ENCODE data around the gene STX16.

Gene STX16

GRCh38 chr20:58625585-58625984, 25.5 kb upstream of the STX16 start:
- Mint-ChIP-seq H3K27me3 (peaks cover 10% of the 10 kb centered on the region), H3K36me3 (ENCODE audit: low read depth) (no peaks in the 10 kb centered on the region), H3K9me3 (no peaks in the 10 kb centered on the region), H3K27ac (no peak overlapping the region), H3K4me1 (ENCODE audit: low read depth) (no peaks in the 10 kb centered on the region), H3K4me3 (no peak overlapping the region)
- no peak for DNase-seq

- H3K4me1 Mint-ChIP-seq (ENCODE audit: low read depth): no peaks in the 10 kb centered on the region
- H3K4me3 Mint-ChIP-seq: no peak overlapping the region
- H3K36me3 Mint-ChIP-seq (ENCODE audit: low read depth): no peaks in the 10 kb centered on the region
- no peak overlapping the region for H3K27ac Mint-ChIP-seq
- DNase-seq: no peak
- peaks cover 7% of the 10 kb centered on the region for H3K27me3 Mint-ChIP-seq
- H3K9me3 Mint-ChIP-seq: no peaks in the 10 kb centered on the region
Measured at GRCh38 chr20:58626051-58626450, 25.0 kb upstream of the STX16 start.

DNA sequence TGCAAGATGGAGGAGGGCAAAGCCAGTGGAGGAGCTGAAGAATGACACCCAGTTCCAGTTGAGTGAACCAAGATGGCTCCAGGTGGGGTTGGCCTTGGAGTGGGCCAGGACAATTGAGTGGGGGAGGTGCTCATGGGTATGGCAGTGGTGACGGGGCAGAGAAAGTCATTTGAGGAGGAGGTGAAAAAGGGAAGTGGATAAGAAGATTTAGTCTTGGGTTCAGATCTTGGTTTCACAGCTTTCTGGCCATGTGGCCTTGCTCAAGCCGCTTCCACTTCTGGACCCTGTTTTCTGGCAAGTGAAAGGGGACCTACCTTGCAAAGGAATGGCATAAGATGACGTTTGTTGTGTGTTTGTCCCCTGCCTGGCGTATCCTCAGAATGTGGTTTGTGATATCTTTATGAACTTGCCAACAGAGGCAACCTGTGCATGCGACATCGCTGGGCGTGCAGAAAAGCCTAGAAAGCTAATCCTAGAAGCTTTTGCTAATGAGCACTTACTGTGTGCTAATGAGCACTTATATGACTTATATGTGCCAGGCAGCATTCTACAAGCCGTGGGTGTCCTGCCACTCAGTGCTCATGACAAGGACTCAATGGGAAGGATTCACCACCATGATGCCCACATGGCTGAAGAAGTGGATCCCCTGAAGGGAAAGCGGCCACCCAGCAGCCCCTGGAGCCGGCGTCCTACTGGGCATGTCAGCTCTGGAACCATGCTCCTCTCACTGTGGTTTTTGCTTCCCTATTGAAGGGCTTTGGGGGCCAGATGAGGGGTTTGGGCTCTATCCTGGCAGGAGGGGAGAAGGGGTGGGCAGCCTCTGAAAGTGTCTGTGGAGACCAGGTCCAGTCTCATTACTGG, 23.6 kb upstream of the STX16 start:
- Mint-ChIP-seq H3K4me3 (no peak overlapping the region), H3K27ac (no peak overlapping the region), H3K27me3 (no peaks in the 10 kb centered on the region), H3K9me3 (no peaks in the 10 kb centered on the region), H3K4me1 (ENCODE audit: low read depth) (no peaks in the 10 kb centered on the region), H3K36me3 (ENCODE audit: low read depth) (no peaks in the 10 kb centered on the region)
- no peak for DNase-seq

DNA sequence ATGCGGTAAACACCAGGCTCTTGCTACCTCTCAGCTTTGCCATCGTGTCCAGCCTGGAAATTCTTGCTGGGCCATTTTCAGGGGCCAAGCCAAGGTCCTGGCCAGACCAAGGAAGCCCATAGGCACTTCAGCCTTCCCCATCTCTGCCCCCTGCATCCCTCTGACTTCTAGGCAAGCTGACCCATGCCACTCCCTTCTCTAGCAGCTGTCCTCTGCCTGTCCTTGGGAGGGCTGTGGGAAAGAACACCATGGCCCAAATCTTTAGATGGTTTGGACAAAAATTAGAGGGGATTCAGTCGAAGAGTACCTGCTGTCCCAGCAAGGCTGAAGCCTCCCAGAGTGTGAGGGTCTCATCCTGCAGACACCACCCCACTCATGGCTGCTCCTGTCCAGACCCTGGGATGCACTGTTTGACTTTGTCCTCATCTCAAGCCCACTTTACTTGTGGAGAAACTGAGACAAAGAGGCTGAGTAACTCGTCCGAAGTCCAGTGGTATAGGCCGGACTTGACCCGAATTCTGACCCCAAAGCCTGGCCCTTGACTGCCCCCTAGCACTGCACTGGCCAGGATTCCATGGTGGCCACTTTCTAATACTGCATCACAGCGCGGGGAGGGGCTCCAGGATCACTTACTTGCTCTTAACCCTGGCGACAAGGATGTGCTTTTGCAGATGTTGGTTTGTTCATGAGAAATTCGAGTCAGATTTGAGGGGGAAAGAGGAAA, 22.4 kb upstream of the STX16 start:
- no peak overlapping the region for H3K4me3 Mint-ChIP-seq
- H3K4me1 Mint-ChIP-seq (ENCODE audit: low read depth): peaks cover 5% of the 10 kb centered on the region
- no peaks in the 10 kb centered on the region for H3K36me3 Mint-ChIP-seq (ENCODE audit: low read depth)
- no peak overlapping the region for H3K27ac Mint-ChIP-seq
- H3K27me3 Mint-ChIP-seq: no peaks in the 10 kb centered on the region
- no peaks in the 10 kb centered on the region for H3K9me3 Mint-ChIP-seq
- no peak for DNase-seq

GRCh38 chr20:58629215-58629580, 21.9 kb upstream of the STX16 start:
- no peak overlapping the region for H3K4me3 Mint-ChIP-seq
- DNase-seq: no peak
- peaks cover 9% of the 10 kb centered on the region for H3K4me1 Mint-ChIP-seq (ENCODE audit: low read depth)
- no peak overlapping the region for H3K27ac Mint-ChIP-seq
- no peaks in the 10 kb centered on the region for H3K9me3 Mint-ChIP-seq
- no peaks in the 10 kb centered on the region for H3K36me3 Mint-ChIP-seq (ENCODE audit: low read depth)
- no peaks in the 10 kb centered on the region for H3K27me3 Mint-ChIP-seq

DNA sequence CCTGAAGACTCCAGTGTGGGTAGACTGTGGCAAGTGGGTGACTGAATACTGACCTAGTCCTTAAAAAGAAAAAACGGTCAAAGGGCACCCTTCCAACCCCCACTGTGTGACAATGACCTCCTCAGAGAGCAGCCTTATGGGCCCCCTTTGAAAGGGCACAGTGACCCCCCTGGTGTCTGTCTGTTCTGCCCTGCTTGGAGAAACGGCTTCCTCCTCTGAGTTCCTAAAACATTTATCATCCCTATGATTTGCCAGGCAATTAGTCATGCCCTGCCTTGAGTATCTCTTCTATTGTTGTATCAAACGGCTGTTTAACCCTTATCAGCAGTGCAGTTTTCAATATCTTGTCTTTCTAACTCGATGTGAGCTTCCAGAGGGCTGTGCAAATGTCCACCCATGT, 21.0 kb upstream of the STX16 start:
- Mint-ChIP-seq H3K4me1 (ENCODE audit: low read depth) (peaks cover 18% of the 10 kb centered on the region), H3K27me3 (no peaks in the 10 kb centered on the region), H3K4me3 (no peak overlapping the region), H3K9me3 (no peaks in the 10 kb centered on the region), H3K36me3 (ENCODE audit: low read depth) (no peaks in the 10 kb centered on the region), H3K27ac (no peak overlapping the region)
- no peak for DNase-seq

DNA sequence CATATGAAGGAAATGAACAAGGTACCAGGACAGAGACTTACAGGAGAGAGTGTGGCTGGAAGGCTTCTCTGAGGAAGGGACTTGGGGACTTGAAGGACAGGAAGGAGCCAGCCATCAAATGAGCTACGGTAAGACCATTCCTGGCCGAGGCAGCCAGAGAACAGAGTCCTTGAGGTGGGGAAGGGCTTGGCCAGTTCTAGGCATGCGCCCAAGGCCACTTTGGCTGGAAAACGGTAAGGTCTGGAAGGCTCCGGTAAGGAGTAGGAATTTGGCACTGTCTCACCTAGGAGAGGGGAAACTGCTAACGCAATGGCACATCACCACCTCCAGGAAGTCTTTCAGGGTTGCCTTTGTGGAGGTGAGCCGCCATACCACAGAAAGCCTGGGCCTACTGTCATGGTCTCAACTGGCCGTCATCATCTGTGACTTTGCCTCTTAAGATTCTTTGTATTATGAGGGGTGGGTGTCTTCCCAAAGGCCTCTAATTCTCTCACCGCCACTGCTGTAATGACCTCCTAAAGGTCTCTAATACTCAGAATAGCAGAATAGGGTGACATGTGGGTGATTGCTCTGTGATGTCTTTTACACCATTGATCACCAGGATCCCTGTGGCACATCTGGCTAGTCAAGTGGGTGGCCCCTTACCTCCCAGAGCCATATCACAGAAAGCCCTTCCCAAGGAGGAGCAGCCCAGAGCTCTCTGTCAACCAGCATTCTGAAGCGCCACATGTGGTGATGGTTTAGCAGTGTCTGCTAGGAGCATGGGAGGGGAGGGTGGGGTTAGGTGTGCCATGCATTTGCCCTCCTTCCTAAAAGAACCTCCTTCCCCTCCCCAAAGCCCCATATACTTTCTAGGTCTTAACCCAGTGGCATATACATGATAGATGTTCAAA, 17.7 kb upstream of the STX16 start:
- H3K27me3 Mint-ChIP-seq: no peaks in the 10 kb centered on the region
- no peaks in the 10 kb centered on the region for H3K36me3 Mint-ChIP-seq (ENCODE audit: low read depth)
- peaks cover 24% of the 10 kb centered on the region for H3K4me1 Mint-ChIP-seq (ENCODE audit: low read depth)
- no peak overlapping the region for H3K4me3 Mint-ChIP-seq
- H3K27ac Mint-ChIP-seq: peak overlapping the region; percentile 93
- DNase-seq: no peak
- H3K9me3 Mint-ChIP-seq: no peaks in the 10 kb centered on the region

- H3K4me3 Mint-ChIP-seq: peak overlapping the region; percentile 51
- H3K4me1 Mint-ChIP-seq (ENCODE audit: low read depth): peaks cover 24% of the 10 kb centered on the region
- H3K36me3 Mint-ChIP-seq (ENCODE audit: low read depth): no peaks in the 10 kb centered on the region
- H3K9me3 Mint-ChIP-seq: no peaks in the 10 kb centered on the region
- no peaks in the 10 kb centered on the region for H3K27me3 Mint-ChIP-seq
- H3K27ac Mint-ChIP-seq: peak overlapping the region; percentile 93
- peak; percentile 57 for DNase-seq
Measured at GRCh38 chr20:58634059-58634458, 17.0 kb upstream of the STX16 start.

- Mint-ChIP-seq H3K4me1 (ENCODE audit: low read depth) (peaks cover 24% of the 10 kb centered on the region), H3K27me3 (peaks cover 4% of the 10 kb centered on the region), H3K4me3 (peak overlapping the region; percentile 51), H3K9me3 (no peaks in the 10 kb centered on the region), H3K27ac (peak overlapping the region; percentile 93), H3K36me3 (ENCODE audit: low read depth) (no peaks in the 10 kb centered on the region)
- peak; percentile 71 for DNase-seq
Measured at GRCh38 chr20:58634521-58635278, 16.4 kb upstream of the STX16 start.

GRCh38 chr20:58635279-58635665, 15.8 kb upstream of the STX16 start:
- no peak for DNase-seq
- Mint-ChIP-seq H3K9me3 (no peaks in the 10 kb centered on the region), H3K27me3 (peaks cover 10% of the 10 kb centered on the region), H3K27ac (peak overlapping the region; percentile 93), H3K4me3 (no peak overlapping the region), H3K4me1 (ENCODE audit: low read depth) (peaks cover 24% of the 10 kb centered on the region), H3K36me3 (ENCODE audit: low read depth) (no peaks in the 10 kb centered on the region)

DNA sequence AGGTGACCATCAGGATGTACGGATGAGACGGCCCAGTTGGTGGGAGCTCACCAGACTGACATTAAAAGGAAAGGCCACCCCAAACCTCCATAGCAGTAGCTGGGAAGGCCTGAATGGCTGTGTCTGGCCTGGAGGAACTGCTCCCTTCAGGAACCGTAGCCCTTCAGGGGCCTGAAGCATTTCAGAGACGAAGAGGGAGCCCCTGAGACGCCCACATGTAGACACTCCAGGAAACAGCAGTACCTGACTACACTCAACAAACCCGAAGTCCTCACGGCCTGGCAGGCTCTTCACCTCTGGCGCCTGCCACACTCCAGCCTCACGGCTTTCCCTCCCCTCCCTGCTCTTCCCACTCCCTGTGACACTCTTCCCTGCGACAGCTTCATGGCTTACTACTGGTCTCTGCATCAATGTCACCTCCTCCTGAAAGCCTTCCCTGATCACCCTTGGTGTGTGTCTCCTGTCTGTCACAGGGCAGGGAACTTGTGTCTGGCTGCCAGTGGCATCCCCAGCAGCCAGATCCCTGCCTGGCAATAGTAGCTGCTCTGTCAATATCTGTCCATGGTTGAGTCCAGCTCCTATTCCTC, 14.6 kb upstream of the STX16 start:
- no peak for DNase-seq
- Mint-ChIP-seq H3K36me3 (ENCODE audit: low read depth) (no peaks in the 10 kb centered on the region), H3K4me3 (no peak overlapping the region), H3K4me1 (ENCODE audit: low read depth) (peaks cover 24% of the 10 kb centered on the region), H3K27me3 (peaks cover 10% of the 10 kb centered on the region), H3K9me3 (no peaks in the 10 kb centered on the region), H3K27ac (peak overlapping the region; percentile 2)

- no peaks in the 10 kb centered on the region for H3K9me3 Mint-ChIP-seq
- peaks cover 24% of the 10 kb centered on the region for H3K4me1 Mint-ChIP-seq (ENCODE audit: low read depth)
- peaks cover 10% of the 10 kb centered on the region for H3K27me3 Mint-ChIP-seq
- H3K4me3 Mint-ChIP-seq: no peak overlapping the region
- no peak for DNase-seq
- H3K27ac Mint-ChIP-seq: no peak overlapping the region
- H3K36me3 Mint-ChIP-seq (ENCODE audit: low read depth): no peaks in the 10 kb centered on the region
Measured at GRCh38 chr20:58636983-58637421, 14.1 kb upstream of the STX16 start.

GRCh38 chr20:58637466-58638213, 13.4 kb upstream of the STX16 start:
- Mint-ChIP-seq H3K27me3 (peaks cover 10% of the 10 kb centered on the region), H3K4me1 (ENCODE audit: low read depth) (peaks cover 24% of the 10 kb centered on the region), H3K4me3 (no peak overlapping the region), H3K27ac (no peak overlapping the region), H3K9me3 (no peaks in the 10 kb centered on the region), H3K36me3 (ENCODE audit: low read depth) (no peaks in the 10 kb centered on the region)
- DNase-seq: no peak
